Measurements from ENCODE around the gene DNAJC4. TPM values are rescaled to one million over a fixed set of nuclear protein-coding genes. Genes with fewer than 3 reads are reported as not detected.

The DNAJC4 gene
- total RNA-seq, 1 donor: 9.8 TPM

- peaks cover 22% of the 10 kb centered on the region for H3K4me1 ChIP-seq (ENCODE audit: insufficient read depth, low read length)
- H2AFZ ChIP-seq (ENCODE audit: low read length): no peak overlapping the region
- no peaks in the 10 kb centered on the region for H3K9me3 ChIP-seq (ENCODE audit: low read depth, low read length)
- H3K4me3 ChIP-seq (ENCODE audit: insufficient read depth, low read length): no peak overlapping the region
- no peak overlapping the region for H3K4me2 ChIP-seq (ENCODE audit: insufficient read depth, low read length)
- peak; percentile 26 for DNase-seq (ENCODE audit: insufficient read length, low spot score, missing footprints)
- no peaks in the 10 kb centered on the region for H3K27me3 ChIP-seq (ENCODE audit: insufficient read depth, low read length)
- peaks cover 26% of the 10 kb centered on the region for H3K36me3 ChIP-seq (ENCODE audit: insufficient read depth, low read length)
- no peak overlapping the region for H3K27ac ChIP-seq (ENCODE audit: low read depth, low read length)
- no peaks in the 10 kb centered on the region for H4K20me1 ChIP-seq (ENCODE audit: insufficient read depth, low read length)
- no peak for TF ChIP-seq CTCF (IDR thresholded peaks at IDR 0.05; ENCODE audit: extremely low read depth, low read depth, low read length)
- peaks cover 35% of the 10 kb centered on the region for H3K79me2 ChIP-seq (ENCODE audit: insufficient read depth, low read length)
Observed at GRCh38 chr11:64281957-64282770, 51.8 kb downstream of the DNAJC4 start.

- H3K4me3 ChIP-seq (ENCODE audit: insufficient read depth, low read length): no peak overlapping the region
- no peak for TF ChIP-seq CTCF (IDR thresholded peaks at IDR 0.05; ENCODE audit: extremely low read depth, low read depth, low read length)
- H3K9me3 ChIP-seq (ENCODE audit: low read depth, low read length): no peaks in the 10 kb centered on the region
- H3K4me1 ChIP-seq (ENCODE audit: insufficient read depth, low read length): peaks cover 21% of the 10 kb centered on the region
- H4K20me1 ChIP-seq (ENCODE audit: insufficient read depth, low read length): no peaks in the 10 kb centered on the region
- no peak overlapping the region for H2AFZ ChIP-seq (ENCODE audit: low read length)
- H3K27me3 ChIP-seq (ENCODE audit: insufficient read depth, low read length): no peaks in the 10 kb centered on the region
- H3K79me2 ChIP-seq (ENCODE audit: insufficient read depth, low read length): peaks cover 35% of the 10 kb centered on the region
- peak; percentile 9 for DNase-seq (ENCODE audit: insufficient read length, low spot score, missing footprints)
- H3K4me2 ChIP-seq (ENCODE audit: insufficient read depth, low read length): peak overlapping the region; percentile 99
- peaks cover 24% of the 10 kb centered on the region for H3K36me3 ChIP-seq (ENCODE audit: insufficient read depth, low read length)
- H3K27ac ChIP-seq (ENCODE audit: low read depth, low read length): no peak overlapping the region
Observed at GRCh38 chr11:64283092-64283491, 52.7 kb downstream of the DNAJC4 start.

Other genes with a start within 250 kb of the DNAJC4 start
- 32.1 and 34.4 TPM in 2 replicates for gene OTUB1, start 244.1 kb upstream of the DNAJC4 start, total RNA-seq
- under 0.01 and 0.29 TPM in 2 replicates for gene FLRT1, start 194.6 kb upstream of the DNAJC4 start, total RNA-seq
- 17.7 TPM in 2 replicates for gene MACROD1, start 64.4 kb upstream of the DNAJC4 start, total RNA-seq
- 85.5 and 94.5 TPM in 2 replicates for gene STIP1, start 44.4 kb upstream of the DNAJC4 start, total RNA-seq
- gene FERMT3, start 23.8 kb upstream of the DNAJC4 start, total RNA-seq: 0.59 and 1.1 TPM in 2 replicates
- gene TRPT1, start 4.4 kb upstream of the DNAJC4 start, total RNA-seq: 32.2 and 33.0 TPM in 2 replicates
- 46.6 and 56.5 TPM in 2 replicates for gene NUDT22, start 4.3 kb upstream of the DNAJC4 start, total RNA-seq
- 37.6 and 41.5 TPM in 2 replicates for gene VEGFB, start 4.0 kb downstream of the DNAJC4 start, total RNA-seq
- gene FKBP2, start 10.5 kb downstream of the DNAJC4 start, total RNA-seq: 31.1 and 32.7 TPM in 2 replicates
- 136 and 139 TPM in 2 replicates for gene PPP1R14B, start 16.4 kb downstream of the DNAJC4 start, total RNA-seq
- 25.3 and 25.6 TPM in 2 replicates for gene PLCB3, start 21.0 kb downstream of the DNAJC4 start, total RNA-seq
- 70.9 and 71.3 TPM in 2 replicates for gene BAD, start 54.1 kb downstream of the DNAJC4 start, total RNA-seq
- 13.3 and 18.5 TPM in 2 replicates for gene GPR137, start 55.3 kb downstream of the DNAJC4 start, total RNA-seq
- gene KCNK4, start 60.8 kb downstream of the DNAJC4 start, total RNA-seq: 0.29 and 0.36 TPM in 2 replicates
- 0.29 TPM in 1 of 2 replicates, not detected in the other for gene CATSPERZ, start 69.8 kb downstream of the DNAJC4 start, total RNA-seq
- 24.5 and 28.6 TPM in 2 replicates for gene ESRRA, start 75.0 kb downstream of the DNAJC4 start, total RNA-seq
- gene TRMT112, start 87.0 kb downstream of the DNAJC4 start, total RNA-seq: 104 and 123 TPM in 2 replicates
- gene PRDX5, start 87.6 kb downstream of the DNAJC4 start, total RNA-seq: 238 and 245 TPM in 2 replicates
- 0.29 and 1.4 TPM in 2 replicates for gene CCDC88B, start 109.7 kb downstream of the DNAJC4 start, total RNA-seq
- 35.9 and 39.4 TPM in 2 replicates for gene RPS6KA4, start 128.6 kb downstream of the DNAJC4 start, total RNA-seq